Stomach (tissue), 9 donors: ENCODE measurements around the gene SINHCAF. TPM values are rescaled to one million over a fixed set of nuclear protein-coding genes. Genes with fewer than 3 reads are reported as not detected.

Experiments
- DNase-seq, 2 donors: peaks; one replicate each; pipeline versions ENCODE4 v3.0.0 to v3.0.0-alpha.2; 2013 to 2019
- H3K27ac ChIP-seq, 5 donors: fragments of 200-600 bp in 4 of 5; sonication (generic) in 4 of 5; one replicate each; pipeline ENCODE4 v1.5.1; 2013 to 2019; ENCODE audit warnings: mild to moderate bottlenecking in 1 of 5, moderate library complexity in 1 of 5
- H3K27me3 ChIP-seq, 3 donors: fragments of 200-600 bp; sonication (generic); one replicate each; pipeline ENCODE4 v1.5.1; 2017 to 2019; ENCODE audit warnings: mixed run types in 1 of 3
- H3K36me3 ChIP-seq, 4 donors: fragments of 200-600 bp; sonication (generic); 1 replicate in 3 of 4; 2 replicates in 1 of 4; pipeline ENCODE4 v1.5.1; 2016 to 2019
- H3K4me1 ChIP-seq, 4 donors: fragments of 200-600 bp; sonication (generic); one replicate each; pipeline ENCODE4 v1.5.1; 2016 to 2019
- H3K4me3 ChIP-seq, 4 donors: fragments of 200-600 bp; sonication (generic) in 3 of 4; one replicate each; pipeline ENCODE4 v1.5.1; 2016 to 2019; ENCODE audit warnings: mild to moderate bottlenecking in 1 of 4
- H3K9me3 ChIP-seq, 4 donors: fragments of 200-600 bp; sonication (generic); one replicate each; pipeline ENCODE4 v1.5.1; 2016 to 2019
- EP300 ChIP-seq: sonication (generic); formaldehyde crosslinking; IDR thresholded peaks from one replicate; pipeline ENCODE4 v1.6.1; 2017; ENCODE audit warnings: antibody characterized with exemption
- POLR2A ChIP-seq, 4 donors: fragments of 450-650 bp; IDR thresholded peaks; one replicate each; pipeline ENCODE4 v1.6.1; 2016; ENCODE audit warnings: antibody characterized with exemption in 4 of 4, control low read depth in 2 of 4, mild to moderate bottlenecking in 1 of 4, moderate library complexity in 1 of 4
- POLR2AphosphoS5 ChIP-seq, 3 donors: sonication (generic); formaldehyde crosslinking; IDR thresholded peaks; one replicate each; pipeline ENCODE4 v1.6.1; 2016; ENCODE audit warnings: antibody characterized with exemption in 3 of 3
- WGBS, 5 donors: extraction: QIAGEN DNeasy Blood & Tissue Kit in 3 of 5; methylation state at CpG; one replicate each; pipeline versions ENCODE4 v1.1.5 to v1.1.7; 2013 to 2018; 5-methylcytosine and 5-hydroxymethylcytosine counted together
- intact Hi-C: fragments of 100-400 bp; cut with DNase I; formaldehyde crosslinking; loops from one replicate; pipeline ENCODE4 v1.15.1; 2023; ENCODE audit warnings: low total_unique reads
- polyA plus RNA-seq, 3 donors: library from polyadenylated mRNA; stranded (reverse); fragments of 200-250 nt; gene quantifications; one replicate each; pipeline ENCODE4 v1.2.3, GENCODE V29; 2013
- total RNA-seq, 5 donors: library from RNA; depleted of rRNA; stranded (reverse); fragments of >200 nt; gene quantifications; one replicate each; pipeline versions ENCODE4 v1.1.0 to v1.2.3, GENCODE V29; 2014 to 2016
- TF ChIP-seq, protein P1 (sequence below), 7 experiments: fragments of 450-650 bp in 4 of 7; fragments of 200-600 bp in 3 of 7; sonication (generic) in 3 of 7; IDR thresholded peaks; one replicate each; pipeline ENCODE4 v1.5.1; 2016 to 2019; ENCODE audit warnings: antibody characterized with exemption in 7 of 7, control low read depth in 2 of 7, mild to moderate bottlenecking in 1 of 7
- donor health status: healthy with polysubstance abuse.
- donor health status: Bipolar disorder and iron deficiency.
- donor health status: healthy.

The SINHCAF gene
- total and polyA plus RNA-seq, 8 donors = 17.5 to 93.5 (median 28.2) TPM

DNA sequence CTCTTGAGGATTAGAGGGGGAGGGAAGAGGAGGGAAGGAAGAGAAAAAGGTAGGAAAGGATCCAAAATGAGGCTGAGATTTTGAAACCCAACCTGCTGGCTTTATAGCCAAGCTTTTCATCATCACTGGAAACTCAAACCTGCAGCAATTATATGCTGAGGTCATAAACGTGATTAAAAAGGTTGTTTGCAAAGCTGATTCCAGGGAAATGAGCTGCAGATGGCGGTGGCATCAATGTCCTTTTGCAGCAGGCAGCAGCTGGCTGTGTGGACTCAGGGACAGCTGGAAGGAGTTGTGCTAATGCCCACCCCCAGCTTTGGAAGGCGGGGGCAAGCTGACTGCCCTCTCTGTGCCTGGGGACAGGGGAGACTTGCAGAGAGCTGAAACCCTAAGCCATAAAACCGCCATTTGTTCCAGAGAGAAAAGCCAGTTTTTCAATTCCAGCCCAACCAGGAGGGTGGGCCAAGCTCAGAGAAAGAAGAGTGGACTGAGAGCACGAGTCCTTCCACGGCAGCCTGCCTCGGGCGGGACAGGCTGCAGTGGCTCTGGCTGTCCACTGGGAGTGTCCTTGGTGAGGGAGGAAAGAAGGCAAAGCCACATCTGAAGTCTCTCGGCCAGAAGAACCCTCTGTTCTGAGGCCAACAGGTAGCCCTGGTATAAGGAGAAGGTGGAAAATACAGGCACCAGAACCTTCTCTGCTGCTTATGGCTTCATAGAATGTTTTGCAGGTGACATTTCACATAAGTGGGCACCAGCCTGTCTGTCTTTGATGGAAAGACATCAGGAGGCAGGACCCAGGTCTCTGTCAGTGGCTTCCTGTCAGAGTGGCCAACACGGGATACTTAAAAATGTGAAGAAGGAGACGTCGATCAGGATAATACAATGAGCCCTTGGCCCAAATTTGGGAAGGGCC lies 90.7 kb downstream of the SINHCAF start:
- TF ChIP-seq POLR2AphosphoS5 (IDR thresholded peaks at IDR 0.05) = no peak
- TF ChIP-seq, protein P1, sequence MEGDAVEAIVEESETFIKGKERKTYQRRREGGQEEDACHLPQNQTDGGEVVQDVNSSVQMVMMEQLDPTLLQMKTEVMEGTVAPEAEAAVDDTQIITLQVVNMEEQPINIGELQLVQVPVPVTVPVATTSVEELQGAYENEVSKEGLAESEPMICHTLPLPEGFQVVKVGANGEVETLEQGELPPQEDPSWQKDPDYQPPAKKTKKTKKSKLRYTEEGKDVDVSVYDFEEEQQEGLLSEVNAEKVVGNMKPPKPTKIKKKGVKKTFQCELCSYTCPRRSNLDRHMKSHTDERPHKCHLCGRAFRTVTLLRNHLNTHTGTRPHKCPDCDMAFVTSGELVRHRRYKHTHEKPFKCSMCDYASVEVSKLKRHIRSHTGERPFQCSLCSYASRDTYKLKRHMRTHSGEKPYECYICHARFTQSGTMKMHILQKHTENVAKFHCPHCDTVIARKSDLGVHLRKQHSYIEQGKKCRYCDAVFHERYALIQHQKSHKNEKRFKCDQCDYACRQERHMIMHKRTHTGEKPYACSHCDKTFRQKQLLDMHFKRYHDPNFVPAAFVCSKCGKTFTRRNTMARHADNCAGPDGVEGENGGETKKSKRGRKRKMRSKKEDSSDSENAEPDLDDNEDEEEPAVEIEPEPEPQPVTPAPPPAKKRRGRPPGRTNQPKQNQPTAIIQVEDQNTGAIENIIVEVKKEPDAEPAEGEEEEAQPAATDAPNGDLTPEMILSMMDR (IDR thresholded peaks at IDR 0.05) = peak in 5 of 7 experiments; percentile 47 to 65 (median 65)
- peaks cover 0 to 37% (median 0%) of the 10 kb centered on the region in 3 donors for H3K27me3 ChIP-seq
- no peaks in the 10 kb centered on the region for H3K36me3 ChIP-seq
- DNase-seq = peak; percentile 56 to 73
- H3K9me3 ChIP-seq = no peaks in the 10 kb centered on the region
- intact Hi-C loops = no loop called here
- no peak overlapping the region for H3K4me3 ChIP-seq
- 32 to 40% (median 39%) methylated on average over 11 to 12 of the region's 12 CpGs for WGBS, 5 donors
- H3K27ac ChIP-seq = no peak overlapping the region
- peaks cover 0 to 13% (median 12%) of the 10 kb centered on the region in 4 donors for H3K4me1 ChIP-seq

DNA sequence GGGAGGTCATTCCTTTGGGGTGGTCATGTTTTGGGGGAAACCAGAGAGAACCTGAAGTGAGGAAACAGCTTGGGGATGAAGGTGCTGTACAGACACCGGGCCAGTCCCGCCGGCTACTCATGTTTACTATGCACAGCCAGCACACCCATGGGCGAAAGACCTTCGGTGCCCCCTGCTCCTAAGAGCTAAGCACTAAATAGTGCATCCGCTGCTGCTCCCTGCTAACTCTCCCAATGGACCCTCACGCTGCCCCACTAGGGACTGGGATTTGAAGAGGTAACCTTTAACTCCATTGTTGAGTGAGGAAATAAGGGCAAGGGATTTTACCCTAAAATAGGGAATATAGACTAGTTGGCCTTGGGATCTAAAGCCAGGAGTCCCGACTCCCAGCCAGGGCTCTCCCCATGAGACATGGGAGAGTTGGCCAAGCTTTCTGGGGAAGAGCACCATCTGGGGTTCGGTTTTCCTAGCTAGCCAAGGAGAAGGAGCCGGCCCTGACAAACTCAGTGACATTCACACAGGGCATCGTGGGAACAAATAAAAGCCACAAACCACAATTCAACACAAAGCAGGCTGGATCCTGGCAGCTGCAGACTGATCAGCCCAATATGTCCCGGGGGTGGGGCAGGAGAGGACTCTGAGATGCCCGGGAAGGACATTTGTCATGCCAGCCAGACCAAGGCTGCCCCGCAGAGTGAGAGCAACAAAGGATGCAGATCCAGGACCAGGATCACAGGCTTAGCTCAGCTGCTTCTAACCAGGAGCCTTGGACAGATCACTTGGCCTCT lies 91.7 kb downstream of the SINHCAF start:
- no peak overlapping the region for H3K4me3 ChIP-seq
- no peak overlapping the region for H3K27ac ChIP-seq
- H3K9me3 ChIP-seq = no peaks in the 10 kb centered on the region
- H3K4me1 ChIP-seq = peaks cover under 1 to 16% (median 15%) of the 10 kb centered on the region in 4 donors
- H3K27me3 ChIP-seq = peaks cover 0 to 30% (median 0%) of the 10 kb centered on the region in 3 donors
- H3K36me3 ChIP-seq = no peaks in the 10 kb centered on the region
- intact Hi-C loops = no loop called here
- DNase-seq = no peak
- WGBS, 5 donors = 69 to 87% (median 79%) methylated on average over 14 of the region's 14 CpGs
- TF ChIP-seq POLR2AphosphoS5 (IDR thresholded peaks at IDR 0.05) (no peak), POLR2A (IDR thresholded peaks at IDR 0.05) (no peak), EP300 (no peak)
- TF ChIP-seq, protein P1 (IDR thresholded peaks at IDR 0.05) = no peak

DNA sequence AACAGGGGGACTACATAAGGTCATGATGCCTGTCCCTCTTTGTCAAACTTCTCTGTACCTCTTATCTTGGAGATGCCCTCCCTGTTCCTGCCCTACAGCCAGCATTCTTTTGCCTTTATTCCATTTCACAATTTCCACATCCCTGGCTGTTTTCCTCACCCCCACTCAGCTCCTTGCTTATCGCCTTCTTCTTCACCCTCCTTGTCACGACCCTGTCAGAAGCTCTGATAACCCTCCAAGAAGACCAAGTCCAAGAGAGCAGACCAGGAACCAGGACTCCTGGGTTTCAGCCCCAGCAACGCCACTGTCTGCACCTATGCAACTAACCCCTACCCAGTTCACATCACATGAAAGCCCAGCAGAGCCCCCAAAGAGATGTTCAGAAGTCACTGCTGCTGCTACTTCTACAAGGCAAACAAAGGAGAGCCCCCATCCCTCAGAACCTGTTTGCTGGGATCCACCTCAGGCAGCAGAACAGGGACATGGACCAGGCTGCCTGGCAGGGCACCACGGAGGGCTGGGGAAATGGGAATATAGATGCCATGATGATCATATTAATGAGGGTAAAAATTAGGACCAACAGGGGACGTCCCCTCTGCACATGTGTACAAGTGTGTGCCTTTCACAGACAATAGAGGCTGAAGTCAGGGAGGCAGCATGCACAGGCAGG lies 92.8 kb downstream of the SINHCAF start:
- Histone ChIP-seq H3K9me3 (no peaks in the 10 kb centered on the region), H3K27ac (no peak overlapping the region), H3K4me3 (no peak overlapping the region), H3K4me1 (peaks cover 4 to 20% (median 14%) of the 10 kb centered on the region in 4 donors), H3K36me3 (no peaks in the 10 kb centered on the region), H3K27me3 (peaks cover 0 to 28% (median 0%) of the 10 kb centered on the region in 3 donors)
- 51 to 75% (median 62%) methylated on average over 5 of the region's 5 CpGs for WGBS, 5 donors
- DNase-seq = no peak
- intact Hi-C loops = no loop called here
- TF ChIP-seq EP300 = no peak
- TF ChIP-seq POLR2AphosphoS5 (IDR thresholded peaks at IDR 0.05) = no peak
- TF ChIP-seq POLR2A (IDR thresholded peaks at IDR 0.05) = no peak
- TF ChIP-seq, protein P1 (IDR thresholded peaks at IDR 0.05) = no peak
